HG03378 (cell line): ENCODE results near the gene PWP2.
"Not testable (repeated sequence)": the region's sequence is repeated elsewhere in the genome, so short reads cannot be mapped to it uniquely, and the experiment has no call there.

ENCODE experiments used
- ATAC-seq: cut with Tn5 transposase; IDR thresholded peaks from one replicate; pipeline ENCODE4 v1.9.1; 2021; ENCODE audit warnings: mild to moderate bottlenecking, moderate library complexity; ENCODE audit not compliant: unreplicated experiment

Gene PWP2

DNA sequence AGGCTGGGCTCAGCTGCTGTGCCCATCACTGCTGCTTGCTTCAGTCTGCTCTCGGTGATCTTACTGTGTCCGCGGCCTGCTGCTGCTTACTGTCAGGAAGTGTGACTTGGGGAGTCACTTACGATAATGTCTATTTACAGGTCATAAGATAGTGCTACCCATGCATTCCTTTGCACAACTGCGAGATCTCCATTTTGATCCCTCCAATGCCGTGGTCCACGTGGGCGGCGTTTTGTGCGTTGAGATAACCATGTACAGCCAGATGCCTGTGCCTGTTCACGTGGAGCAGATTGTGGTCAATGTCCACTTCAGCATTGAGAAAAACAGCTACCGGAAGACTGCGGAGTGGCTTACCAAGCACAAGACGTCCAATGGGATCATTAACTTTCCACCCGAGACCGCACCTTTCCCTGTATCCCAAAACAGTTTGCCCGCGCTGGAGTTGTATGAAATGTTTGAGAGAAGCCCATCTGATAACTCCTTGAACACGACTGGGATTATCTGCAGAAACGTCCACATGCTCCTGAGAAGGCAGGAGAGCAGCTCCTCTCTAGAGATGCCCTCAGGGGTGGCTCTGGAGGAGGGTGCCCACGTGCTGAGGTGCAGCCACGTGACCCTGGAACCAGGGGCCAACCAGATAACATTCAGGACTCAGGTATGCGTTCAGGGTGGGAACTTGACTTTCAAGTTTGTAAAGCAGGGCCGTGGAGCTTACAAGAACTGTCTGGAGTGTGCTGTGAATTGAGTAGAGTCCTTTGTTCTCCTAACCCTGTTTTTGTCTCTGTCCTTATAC, 24.4 kb upstream of the PWP2 start:
- ATAC-seq = no peak

DNA sequence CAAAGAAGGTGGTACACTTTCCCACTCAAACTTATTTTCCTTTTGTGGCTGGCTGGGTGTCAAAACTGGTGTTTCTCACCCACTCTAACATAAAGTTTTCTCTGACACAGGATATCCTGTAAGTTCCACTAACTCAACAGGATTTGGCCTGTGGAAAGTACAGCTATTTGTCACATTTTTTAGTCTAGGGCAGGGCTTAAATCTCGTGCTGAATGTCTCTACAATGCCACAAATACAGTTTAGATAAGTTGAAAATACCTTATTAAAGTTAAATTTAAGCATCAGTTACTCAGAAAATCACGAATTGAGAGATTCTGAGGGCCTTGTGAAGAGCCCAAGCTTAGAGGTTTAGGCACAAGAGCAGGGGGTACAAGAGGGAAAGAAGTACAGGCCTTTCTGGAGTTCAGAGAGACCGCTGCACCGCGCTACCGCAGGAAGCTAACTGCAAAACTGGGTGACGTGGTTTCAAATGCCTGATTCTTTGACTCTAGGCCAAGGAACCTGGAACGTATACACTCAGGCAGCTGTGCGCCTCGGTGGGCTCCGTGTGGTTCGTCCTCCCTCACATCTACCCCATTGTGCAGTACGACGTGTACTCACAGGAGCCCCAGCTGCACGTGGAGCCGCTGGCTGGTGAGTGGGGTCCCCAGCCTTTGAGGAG, 23.4 kb upstream of the PWP2 start:
- no peak for ATAC-seq

DNA sequence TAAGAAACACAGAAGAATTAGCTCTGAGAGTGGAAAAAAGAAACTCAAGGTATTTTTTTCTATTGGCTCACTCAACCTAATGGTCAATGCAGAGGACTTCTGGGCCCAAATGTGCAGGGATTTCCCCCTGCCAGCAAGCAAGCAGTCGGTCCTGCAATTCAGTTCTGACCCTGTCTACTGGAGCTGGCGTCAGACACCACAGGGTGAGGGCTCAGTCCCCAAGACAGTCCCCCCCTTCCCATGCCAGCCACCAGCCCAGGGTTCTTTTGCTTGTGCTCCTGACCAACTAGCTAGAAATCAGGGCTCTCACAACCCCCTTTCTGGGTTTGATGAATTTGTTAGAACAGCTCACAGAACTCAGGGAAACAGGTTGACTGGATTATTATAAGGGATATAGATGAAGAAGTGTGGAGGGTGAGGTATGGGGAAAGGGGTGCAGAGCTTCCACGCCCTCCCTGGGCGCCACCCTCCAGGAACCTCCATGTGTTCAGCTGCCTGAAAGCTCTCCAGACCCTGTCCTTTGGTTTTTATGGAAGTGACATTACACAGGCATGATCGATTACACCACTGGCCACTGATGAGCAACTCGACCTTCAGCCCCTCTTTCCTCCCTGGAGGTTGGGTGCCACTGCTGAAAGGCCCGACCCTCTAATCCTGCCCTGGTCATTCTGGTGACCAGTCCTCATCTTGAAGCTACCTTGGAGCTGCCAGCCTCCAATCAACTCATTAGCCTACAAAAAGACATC, 22.5 kb upstream of the PWP2 start:
- ATAC-seq = no peak

DNA sequence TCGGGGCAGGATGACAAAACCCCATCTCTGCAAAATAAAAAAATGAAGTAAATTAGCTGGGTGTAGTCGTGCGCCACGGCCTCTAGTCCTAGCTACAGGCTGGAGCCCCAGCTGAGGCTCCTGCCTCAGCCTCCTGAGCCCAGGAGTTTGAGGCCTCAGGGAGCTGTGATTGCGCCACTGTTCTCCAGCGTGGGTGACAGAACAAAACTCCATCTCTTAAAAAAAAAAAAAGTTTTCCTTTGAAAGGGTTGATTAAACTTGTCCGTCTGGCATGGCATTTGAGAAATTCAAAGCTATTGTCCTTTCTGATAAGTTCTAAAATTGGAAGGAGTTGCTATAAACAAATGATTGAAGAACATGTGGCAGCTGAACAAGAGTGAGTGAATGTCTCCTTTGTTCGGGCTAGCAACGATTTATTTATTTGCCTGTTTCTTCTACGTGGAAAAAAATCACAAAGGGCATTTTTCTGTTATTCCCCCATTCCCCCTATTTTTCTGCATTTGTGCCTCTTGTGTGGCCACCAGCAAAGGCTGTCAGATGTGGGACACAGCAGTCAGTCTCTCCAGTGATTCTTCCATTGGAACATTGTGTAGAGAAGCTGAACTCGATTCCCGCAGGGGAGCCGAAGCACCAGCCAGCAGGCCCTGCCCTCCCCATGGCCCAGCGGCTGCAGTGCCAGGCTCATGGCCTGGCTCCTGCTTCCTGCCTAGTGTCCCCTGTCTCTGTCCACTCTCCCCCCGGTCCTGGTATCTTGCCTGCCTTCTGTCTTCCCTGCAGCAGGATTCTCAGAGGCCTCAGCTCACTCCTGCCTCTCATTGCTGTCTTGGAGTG, 21.5 kb upstream of the PWP2 start:
- ATAC-seq = no peak

DNA sequence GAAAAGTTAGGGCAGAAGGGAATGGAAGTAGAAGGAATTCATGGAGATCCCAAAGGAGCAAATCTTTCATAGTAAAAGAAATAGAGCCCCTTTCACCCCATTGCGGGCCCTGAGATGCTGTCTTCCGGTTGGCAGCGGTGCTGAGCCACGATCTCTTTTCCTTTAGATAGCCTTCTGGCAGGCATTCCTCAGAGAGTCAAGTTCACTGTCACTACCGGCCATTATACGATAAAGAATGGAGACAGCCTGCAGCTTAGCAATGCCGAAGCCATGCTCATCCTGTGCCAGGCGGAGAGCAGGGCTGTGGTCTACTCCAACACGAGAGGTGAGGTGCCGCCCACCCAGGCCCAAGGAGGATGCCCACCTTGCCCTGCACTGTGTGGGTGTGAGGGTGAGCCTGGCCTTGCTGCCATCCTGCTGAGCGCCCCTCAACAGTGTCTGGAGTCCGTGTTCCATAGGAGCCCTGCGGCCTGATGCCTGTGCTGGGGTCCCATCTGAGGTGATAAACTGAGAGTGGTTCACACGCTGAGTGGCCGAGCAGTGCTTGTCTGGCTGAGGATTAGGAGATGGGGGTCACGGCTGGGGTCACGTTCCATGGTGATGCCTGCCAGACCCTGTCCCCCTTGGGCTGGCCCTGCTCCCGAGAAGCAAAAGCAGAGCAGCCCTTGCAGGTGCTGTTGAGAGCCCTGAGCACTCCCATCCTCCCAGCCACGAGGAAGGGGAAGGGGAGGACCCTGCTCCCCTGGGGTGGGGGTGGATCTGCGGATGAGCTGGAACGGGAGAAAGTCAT, 20.4 kb upstream of the PWP2 start:
- ATAC-seq = no peak

DNA sequence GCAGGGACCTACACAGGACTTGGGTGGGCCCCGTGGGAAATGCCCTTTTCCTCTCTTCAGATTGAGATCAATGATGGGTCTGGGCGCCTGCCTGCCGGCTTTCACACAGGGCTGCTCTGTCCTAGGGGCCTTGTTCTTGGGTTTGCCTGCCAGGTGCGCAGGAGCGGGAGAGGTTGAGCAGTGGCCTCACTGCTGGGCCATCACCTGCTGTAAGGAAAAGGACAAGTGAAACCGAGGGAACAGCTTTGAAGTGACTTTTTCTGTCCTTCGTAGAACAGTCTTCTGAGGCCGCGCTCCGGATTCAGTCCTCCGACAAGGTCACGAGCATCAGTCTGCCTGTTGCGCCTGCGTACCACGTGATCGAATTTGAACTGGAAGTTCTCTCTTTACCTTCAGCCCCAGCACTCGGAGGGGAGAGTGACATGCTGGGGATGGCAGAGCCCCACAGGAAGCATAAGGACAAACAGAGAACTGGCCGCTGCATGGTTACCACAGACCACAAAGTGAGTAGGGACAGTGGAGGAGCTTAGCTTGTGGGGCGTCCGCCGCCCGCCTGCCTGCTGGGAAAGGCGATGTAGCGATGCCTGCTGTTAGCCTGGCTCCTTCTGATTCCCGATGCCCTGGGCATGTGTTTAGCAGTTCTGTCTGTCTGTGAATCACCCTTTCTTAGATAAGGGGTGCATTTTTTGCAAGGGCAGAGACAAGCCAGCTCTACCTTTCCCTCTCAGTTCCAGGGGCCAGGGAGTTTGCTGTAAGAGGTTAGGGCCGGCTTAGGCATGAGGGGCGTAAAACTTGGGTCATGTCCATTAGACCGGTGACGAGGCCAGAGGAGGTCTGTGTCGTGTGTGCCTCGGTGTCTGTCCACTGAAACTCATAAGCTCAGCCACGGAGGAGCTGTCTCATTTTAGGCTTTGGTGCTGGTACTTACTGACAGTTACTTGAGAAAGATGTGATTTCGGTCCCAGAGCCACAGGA, 19.5 kb upstream of the PWP2 start:
- ATAC-seq = no peak

DNA sequence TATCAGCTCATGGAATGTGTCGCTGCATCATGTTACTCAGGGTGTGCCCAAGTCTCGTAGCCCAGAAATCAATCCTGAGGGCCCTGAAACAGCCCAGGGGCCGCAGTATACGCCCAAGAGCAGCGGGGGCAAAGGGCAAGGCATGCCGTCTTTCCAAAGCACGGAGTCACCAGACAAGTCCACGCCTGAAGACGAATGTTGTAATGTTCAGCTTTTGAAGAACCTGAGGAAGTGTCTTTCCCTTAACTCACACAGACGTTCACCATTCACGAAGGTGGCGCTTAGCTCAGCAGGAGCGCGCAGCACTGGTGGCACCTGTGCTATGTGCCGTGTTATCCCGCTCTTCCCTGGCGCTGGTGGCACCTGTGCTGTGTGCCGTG, 18.8 kb upstream of the PWP2 start:
- ATAC-seq = no peak

DNA sequence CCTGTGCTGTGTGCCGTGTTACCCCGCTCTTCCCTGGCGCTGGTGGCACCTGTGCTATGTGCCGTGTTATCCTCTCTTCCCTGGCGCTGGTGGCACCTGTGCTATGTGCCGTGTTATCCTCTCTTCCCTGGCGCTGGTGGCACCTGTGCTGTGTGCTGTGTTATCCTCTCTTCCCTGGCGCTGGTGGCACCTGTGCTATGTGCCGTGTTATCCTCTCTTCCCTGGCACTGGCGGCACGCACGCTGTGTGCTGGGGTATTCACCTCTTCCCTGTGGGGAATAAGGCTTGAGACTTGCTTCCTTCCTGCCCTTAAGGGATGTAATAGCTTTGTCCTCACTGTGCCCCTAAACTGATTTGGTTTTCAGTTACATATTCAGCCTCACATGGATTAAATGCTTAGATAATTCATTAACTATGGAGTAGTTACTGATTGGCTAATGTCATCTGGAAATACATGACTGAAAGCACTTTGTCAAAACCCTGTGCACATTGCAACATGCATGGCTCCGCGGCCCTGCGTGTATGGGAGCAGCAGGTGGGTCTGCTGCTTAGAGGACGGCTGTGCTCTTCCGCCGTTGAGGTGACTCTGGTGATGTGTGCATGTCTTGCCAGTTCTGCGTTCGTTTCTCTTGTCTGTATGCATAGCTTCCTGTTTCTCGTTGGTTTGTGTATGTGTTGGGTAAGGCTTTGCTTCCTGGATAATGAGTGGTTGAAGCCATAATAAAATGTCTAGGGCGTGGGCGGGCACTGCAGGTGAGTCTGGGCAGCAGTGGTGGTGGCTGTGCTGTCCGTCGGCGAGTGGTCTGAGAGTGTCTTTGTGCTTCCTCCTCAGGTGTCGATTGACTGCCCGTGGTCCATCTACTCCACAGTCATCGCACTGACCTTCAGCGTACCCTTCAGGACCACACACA, 17.9 kb upstream of the PWP2 start:
- no peak for ATAC-seq

DNA sequence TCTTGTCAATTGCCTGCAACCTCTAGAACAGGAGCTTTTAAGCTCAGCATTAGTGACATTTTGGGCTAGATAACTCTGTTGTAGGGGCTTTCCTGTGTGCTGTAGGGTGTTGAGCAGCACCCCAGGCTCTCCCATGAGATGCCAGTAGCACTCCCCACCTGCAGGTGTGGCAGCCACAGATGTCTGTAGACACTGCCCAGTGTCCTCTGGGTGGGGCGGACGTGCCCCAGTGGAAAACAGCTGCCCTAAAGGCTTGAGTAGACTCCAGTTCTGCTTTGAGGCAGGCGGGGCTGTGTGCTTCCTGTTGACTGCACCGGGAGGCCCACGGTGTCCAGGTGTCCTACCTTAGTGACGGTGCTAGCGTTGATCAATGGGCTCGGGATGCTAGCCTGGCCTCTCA, 16.9 kb upstream of the PWP2 start:
- ATAC-seq = no peak

DNA sequence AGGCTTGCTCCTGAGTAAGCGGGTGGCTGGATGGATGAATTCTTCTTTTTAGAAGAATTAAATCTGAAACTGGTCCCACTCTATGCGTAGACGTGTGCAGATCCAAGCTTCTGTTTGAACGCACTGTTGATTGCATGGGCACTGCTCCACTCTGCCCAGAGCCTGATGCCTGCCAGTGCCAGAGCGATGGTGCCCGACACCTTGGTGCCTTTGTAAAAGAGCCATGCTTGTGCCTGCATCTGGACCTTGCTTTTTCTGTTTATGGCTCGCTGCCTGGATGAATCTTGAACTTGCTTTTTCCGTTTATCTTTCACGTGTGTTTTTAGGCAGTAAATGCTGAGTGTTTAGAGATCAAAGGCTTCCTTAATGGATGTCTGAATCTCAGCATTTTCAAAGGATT, 15.0 kb upstream of the PWP2 start:
- no peak for ATAC-seq

DNA sequence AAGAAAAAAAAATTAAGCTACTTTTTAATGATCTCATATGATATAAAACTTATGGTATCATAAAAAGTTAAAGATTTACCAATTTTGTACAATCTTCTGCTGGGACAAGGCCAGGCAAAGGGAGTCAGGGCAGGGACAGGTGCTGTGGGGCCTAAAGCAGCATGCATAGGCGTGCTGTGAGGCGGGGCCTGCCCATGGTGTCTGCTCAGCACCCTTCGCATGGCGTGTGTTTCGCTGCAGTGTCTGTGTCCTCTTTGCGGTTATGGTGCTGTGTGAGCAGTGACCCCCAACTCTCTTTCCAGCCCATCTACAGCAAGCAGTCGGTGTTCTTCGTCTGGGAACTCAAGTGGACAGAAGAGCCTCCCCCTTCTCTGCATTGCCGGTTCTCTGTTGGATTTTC, 13.4 kb upstream of the PWP2 start:
- ATAC-seq = no peak

DNA sequence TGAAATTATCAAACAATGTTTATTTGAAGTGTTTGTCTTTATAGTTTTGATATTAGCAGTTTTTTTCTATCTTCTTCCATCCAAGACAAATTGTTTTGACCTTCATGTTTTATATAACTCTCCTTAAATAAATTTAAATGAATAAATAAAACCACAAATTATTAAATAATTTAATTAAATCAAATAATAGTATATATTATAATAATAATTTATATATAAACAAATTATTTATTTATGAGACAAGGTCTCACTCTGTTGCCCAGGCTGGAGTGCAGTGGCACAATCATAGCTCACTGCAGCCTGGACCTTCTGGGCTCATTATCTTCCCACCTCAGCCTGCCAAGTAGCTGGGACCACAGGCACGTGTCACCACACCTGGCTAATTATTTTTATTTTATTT, 12.4 kb upstream of the PWP2 start:
- no peak for ATAC-seq

DNA sequence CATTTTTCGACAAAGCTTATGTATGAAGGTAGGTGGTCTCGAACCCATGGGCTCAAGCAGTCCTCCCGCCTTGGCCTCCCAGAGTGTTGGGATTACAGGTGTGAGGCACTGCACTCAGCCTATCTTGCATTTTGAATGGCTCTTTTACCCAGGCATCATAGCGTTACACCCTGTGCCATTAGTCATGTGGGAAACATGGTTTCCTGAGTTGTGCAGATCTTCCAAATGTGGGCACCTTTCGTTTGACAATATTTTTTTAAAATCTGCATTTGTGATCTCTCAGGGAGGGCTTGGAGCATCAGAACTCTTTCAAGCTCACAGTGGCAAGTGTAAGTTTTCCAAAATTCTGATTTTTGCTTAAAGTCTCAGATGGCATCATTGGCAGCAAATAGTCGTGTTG, 8.7 kb upstream of the PWP2 start:
- not testable (repeated sequence) for ATAC-seq

DNA sequence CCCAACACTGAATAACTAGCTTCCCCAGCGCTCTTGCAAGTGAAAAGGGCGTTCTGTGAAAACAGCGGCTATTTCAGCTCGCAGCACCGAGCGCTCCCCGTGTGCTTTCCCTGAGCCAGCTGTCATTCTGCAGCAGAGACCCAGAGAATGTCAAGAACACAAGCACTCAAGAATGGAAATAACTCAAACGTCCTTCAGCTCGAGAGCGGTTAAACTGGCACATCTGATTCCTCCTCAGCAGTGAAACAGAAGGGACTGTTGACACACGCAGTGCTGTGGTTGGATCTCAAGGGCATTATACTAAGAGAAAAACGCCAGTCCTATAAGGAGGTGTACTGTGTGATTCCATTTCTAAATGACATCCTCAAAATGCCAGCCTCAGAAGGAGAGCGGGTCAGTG, 8.2 kb upstream of the PWP2 start:
- not testable (repeated sequence) for ATAC-seq

DNA sequence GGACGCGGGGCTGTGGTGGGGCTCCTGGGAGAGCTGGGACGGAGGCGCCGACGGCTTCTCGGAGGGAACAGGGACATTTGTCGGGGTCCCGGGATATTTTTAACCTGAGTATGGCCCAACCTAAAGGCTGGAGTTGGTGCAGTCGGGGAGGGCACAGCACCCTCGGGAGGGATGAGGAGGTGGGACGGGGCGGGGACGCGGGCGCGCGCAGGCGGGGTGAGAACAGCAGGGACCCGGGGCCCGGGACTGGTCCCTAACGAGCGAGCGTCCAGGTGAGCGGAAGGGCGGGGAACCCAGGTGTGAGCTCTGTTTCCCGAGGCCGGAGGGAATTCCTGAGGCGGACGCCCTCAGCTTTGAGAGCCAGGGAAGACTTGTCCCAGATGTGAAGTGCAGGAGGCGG, 390 bp downstream of the PWP2 start:
- not testable (repeated sequence) for ATAC-seq

DNA sequence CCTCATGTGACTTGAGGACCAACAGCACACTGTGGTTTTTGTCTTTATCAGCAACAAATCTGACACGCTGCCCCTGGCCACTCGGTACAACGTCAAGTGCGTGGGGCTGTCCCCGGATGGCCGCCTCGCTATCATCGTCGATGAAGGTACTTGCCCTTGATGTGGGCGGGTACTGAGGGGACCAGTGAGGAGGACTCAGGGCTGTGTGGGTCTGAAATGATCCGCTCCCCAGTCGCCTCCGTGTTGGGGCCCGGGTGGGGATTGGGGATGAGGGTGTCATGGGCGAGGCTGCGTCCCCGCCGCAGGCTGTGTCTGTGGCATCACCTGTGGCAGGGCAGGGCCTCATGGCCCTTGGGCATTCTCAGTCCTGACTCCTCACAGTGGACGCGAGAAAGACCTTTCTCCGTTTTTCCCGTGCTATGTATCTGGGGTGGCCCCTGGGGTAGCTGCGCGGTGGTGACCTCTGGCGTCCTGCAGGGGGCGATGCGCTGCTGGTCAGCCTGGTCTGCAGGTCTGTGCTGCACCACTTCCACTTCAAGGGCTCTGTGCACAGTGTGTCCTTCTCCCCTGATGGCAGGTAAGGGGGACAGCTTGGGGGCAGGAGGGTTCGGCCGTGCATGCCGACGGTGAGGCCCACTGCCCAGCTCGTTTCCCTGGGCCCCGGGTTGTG, 6.6 kb downstream of the PWP2 start:
- not testable (repeated sequence) for ATAC-seq

DNA sequence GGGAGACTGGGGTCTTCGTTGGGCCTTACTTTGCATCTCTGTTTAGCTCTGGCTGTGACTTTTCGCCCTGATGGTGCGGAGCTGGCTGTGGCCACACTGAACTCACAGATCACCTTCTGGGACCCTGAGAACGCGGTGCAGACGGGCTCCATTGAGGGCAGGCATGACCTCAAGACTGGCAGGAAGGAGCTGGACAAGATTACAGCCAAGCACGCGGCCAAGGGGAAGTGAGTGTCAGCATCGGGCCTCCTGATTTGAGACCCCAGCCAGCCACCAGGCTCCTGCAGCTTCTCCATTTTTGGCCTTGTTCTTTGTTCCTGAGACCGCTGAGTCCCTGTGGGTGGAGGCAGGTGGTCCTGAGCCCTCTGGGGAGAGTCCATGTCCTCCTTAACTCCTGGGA, 14.9 kb downstream of the PWP2 start:
- not testable (repeated sequence) for ATAC-seq

DNA sequence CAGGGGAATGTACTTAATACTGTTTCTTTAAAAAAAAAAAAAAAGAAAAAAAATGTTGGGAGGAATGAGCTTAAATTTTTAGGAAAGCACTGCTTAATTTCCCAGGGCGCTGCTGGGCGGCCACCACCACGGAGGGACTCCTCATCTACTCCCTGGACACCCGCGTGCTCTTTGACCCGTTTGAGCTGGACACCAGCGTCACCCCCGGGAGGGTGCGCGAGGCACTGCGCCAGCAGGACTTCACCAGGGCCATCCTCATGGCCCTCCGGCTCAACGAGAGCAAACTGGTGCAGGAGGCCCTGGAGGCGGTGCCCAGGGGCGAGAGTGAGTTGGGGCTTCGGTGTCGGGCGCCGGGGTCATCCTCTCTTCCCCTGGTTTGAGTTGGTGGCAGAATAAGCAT, 20.6 kb downstream of the PWP2 start:
- not testable (repeated sequence) for ATAC-seq
